A673 (cell line): ENCODE measurements around the gene TBC1D4. TPM values are rescaled to one million over a fixed set of nuclear protein-coding genes. Genes with fewer than 3 reads are reported as not detected.

Experiments used
- BruUV-seq: library from RNA; stranded (reverse); fragments of 400-500 nt; replicated peaks from 2 replicates; lab custom pipeline; 2021; lab: Mats Ljungman, UMichigan
- CTCF ChIA-PET: fragments of 300-600 bp; sonication (Branson Sonifier 250); formaldehyde crosslinking; loops from one replicate; lab custom pipeline; 2022; ENCODE audit warnings: antibody characterized with exemption; lab: Charles Lee
- POLR2A ChIA-PET: fragments of 300-600 bp; sonication (Branson Sonifier 250); formaldehyde crosslinking; loops from one replicate; lab custom pipeline; 2022; ENCODE audit warnings: antibody characterized with exemption; ENCODE audit not compliant: low non-redundant PET; lab: Charles Lee
- DNase-seq: peaks from one replicate; pipeline ENCODE4 v3.0.0-alpha.2; 2015; ENCODE audit warnings: low spot score
- H3K27ac ChIP-seq: fragments of 200-600 bp; sonication (generic); 2 replicates; pipeline ENCODE4 v1.5.1; 2016; ENCODE audit warnings: mixed run types, low read depth, mild to moderate bottlenecking, mixed read lengths, antibody characterized with exemption, low read length; ENCODE audit not compliant: poor library complexity, severe bottlenecking
- H3K27me3 ChIP-seq: fragments of 200-600 bp; sonication (generic); replicated peaks from 2 replicates; pipeline ENCODE4 v1.6.1; 2017; ENCODE audit warnings: mixed run types, low read depth, mild to moderate bottlenecking, mixed read lengths, antibody characterized with exemption, low read length; ENCODE audit not compliant: insufficient read depth, poor library complexity
- H3K36me3 ChIP-seq: fragments of 200-600 bp; sonication (generic); 2 replicates; pipeline ENCODE4 v1.6.1; 2016; ENCODE audit warnings: mixed run types, mild to moderate bottlenecking, mixed read lengths, antibody characterized with exemption, low read length; ENCODE audit not compliant: insufficient read depth, poor library complexity, severe bottlenecking
- H3K4me1 ChIP-seq: fragments of 200-600 bp; sonication (generic); 2 replicates; pipeline ENCODE4 v1.6.1; 2017; ENCODE audit warnings: mixed run types, mild to moderate bottlenecking, mixed read lengths, antibody characterized with exemption, low read length; ENCODE audit not compliant: insufficient read depth, poor library complexity, severe bottlenecking
- H3K4me3 ChIP-seq: fragments of 200-600 bp; sonication (generic); 2 replicates; pipeline ENCODE4 v1.5.1; 2016; ENCODE audit warnings: low read depth, mixed run types, mild to moderate bottlenecking, mixed read lengths, low read length; ENCODE audit not compliant: poor library complexity, severe bottlenecking
- H3K9me3 ChIP-seq: fragments of 200-600 bp; sonication (generic); 2 replicates; pipeline ENCODE4 v1.6.1; 2016; ENCODE audit warnings: mixed run types, low read depth, mild to moderate bottlenecking, mixed read lengths, antibody characterized with exemption, low read length; ENCODE audit not compliant: poor library complexity, severe bottlenecking
- CTCF ChIP-seq: fragments of 300-800, 200-600 bp; sonication (generic); conservative IDR thresholded peaks from 2 replicates; pipeline ENCODE4 v1.5.1; 2017; ENCODE audit warnings: low read depth, mild to moderate bottlenecking, antibody characterized with exemption, low read length, moderate library complexity, mixed read lengths
- EZH2 ChIP-seq: fragments of 200-600 bp; sonication (generic); IDR thresholded peaks from 2 replicates; pipeline ENCODE4 v1.6.1; 2017; ENCODE audit warnings: borderline replicate concordance, low read depth, mild to moderate bottlenecking, mixed read lengths, antibody characterized with exemption, low read length; ENCODE audit not compliant: poor library complexity, severe bottlenecking
- intact Hi-C: fragments of 100-400 bp; cut with micrococcal nuclease; formaldehyde crosslinking; loops from one replicate; pipeline ENCODE4 v1.10.0; 2022; ENCODE audit not compliant: unreplicated experiment
- total RNA-seq: library from RNA; stranded (reverse); gene quantifications from 2 replicates; pipeline ENCODE4 v1.2.3, GENCODE V29; 2021

Gene TBC1D4
- total RNA-seq, 1 experiment from 2014 or later = 9.8 TPM

GRCh38 chr13:75425216-75426009 lies 56.6 kb downstream of the TBC1D4 start:
- Histone ChIP-seq H3K4me1 (no peaks in the 10 kb centered on the region), H3K27me3 (no peaks in the 10 kb centered on the region), H3K4me3 (no peak overlapping the region), H3K27ac (no peak overlapping the region), H3K9me3 (no peaks in the 10 kb centered on the region), H3K36me3 (no peaks in the 10 kb centered on the region)
- TF ChIP-seq EZH2 (no peak), CTCF (no peak)
- ChIA-PET POLR2A (no interaction called here), CTCF (no interaction called here)
- no peak for DNase-seq
- BruUV-seq = no TSS peak
- intact Hi-C loops = no loop called here

- no peak for DNase-seq
- POLR2A ChIA-PET = no interaction called here
- H3K27ac ChIP-seq = no peak overlapping the region
- no peak overlapping the region for H3K4me3 ChIP-seq
- intact Hi-C loops = no loop called here
- no peaks in the 10 kb centered on the region for H3K36me3 ChIP-seq
- H3K4me1 ChIP-seq = no peaks in the 10 kb centered on the region
- no peak for TF ChIP-seq EZH2
- TF ChIP-seq CTCF = no peak
- H3K27me3 ChIP-seq = no peaks in the 10 kb centered on the region
- CTCF ChIA-PET = no interaction called here
- BruUV-seq = no TSS peak
- no peaks in the 10 kb centered on the region for H3K9me3 ChIP-seq
Observed at GRCh38 chr13:75423946-75424345, 58.0 kb downstream of the TBC1D4 start.

GRCh38 chr13:75422028-75422427 lies 59.9 kb downstream of the TBC1D4 start:
- TF ChIP-seq CTCF = no peak
- no peak for TF ChIP-seq EZH2
- Histone ChIP-seq H3K27ac (no peak overlapping the region), H3K4me3 (no peak overlapping the region), H3K4me1 (no peaks in the 10 kb centered on the region), H3K9me3 (no peaks in the 10 kb centered on the region), H3K27me3 (no peaks in the 10 kb centered on the region), H3K36me3 (no peaks in the 10 kb centered on the region)
- no peak for DNase-seq
- ChIA-PET CTCF (no interaction called here), POLR2A (no interaction called here)
- intact Hi-C loops = no loop called here
- no TSS peak for BruUV-seq
